Measurements from ENCODE around the gene IP6K2.

DNA sequence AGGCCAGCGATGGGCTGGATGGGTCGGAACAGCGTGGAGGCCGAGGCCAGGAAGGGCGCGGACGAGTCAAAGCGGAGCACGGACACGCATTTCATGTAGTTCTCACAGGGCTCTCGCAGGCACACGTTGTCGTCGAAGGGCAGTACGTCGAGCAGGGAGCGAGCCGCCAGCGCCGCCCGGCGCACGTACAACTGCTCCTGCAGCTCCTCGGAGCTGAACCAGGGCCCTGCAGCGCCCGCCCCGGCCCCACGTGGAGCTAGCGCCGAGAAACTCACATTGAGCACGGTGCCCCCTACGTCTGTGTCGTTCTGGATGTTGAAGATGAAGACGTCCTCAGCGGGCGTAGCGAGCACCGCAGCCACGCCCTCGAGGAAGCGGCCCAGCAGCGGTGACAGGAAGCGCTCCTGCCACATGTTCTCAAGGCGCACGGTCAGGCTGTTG is 60.2 kb downstream of the IP6K2 start:
- TF ChIP-seq POLR2A (IDR thresholded peaks at IDR 0.05) = no peak
- TF ChIP-seq, protein P1, sequence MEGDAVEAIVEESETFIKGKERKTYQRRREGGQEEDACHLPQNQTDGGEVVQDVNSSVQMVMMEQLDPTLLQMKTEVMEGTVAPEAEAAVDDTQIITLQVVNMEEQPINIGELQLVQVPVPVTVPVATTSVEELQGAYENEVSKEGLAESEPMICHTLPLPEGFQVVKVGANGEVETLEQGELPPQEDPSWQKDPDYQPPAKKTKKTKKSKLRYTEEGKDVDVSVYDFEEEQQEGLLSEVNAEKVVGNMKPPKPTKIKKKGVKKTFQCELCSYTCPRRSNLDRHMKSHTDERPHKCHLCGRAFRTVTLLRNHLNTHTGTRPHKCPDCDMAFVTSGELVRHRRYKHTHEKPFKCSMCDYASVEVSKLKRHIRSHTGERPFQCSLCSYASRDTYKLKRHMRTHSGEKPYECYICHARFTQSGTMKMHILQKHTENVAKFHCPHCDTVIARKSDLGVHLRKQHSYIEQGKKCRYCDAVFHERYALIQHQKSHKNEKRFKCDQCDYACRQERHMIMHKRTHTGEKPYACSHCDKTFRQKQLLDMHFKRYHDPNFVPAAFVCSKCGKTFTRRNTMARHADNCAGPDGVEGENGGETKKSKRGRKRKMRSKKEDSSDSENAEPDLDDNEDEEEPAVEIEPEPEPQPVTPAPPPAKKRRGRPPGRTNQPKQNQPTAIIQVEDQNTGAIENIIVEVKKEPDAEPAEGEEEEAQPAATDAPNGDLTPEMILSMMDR (IDR thresholded peaks at IDR 0.05) = no peak
